Loucy (cell line): ENCODE data around the gene HPS3.

ENCODE experiments used
- H2AFZ ChIP-seq: fragments of 200-600 bp; sonication (generic); 2 replicates; pipeline ENCODE4 v1.6.0; 2016; ENCODE audit warnings: antibody characterized with exemption, mild to moderate bottlenecking, low read length, moderate library complexity
- H3F3A ChIP-seq: fragments of 200-600 bp; 2 replicates; pipeline ENCODE4 v1.6.0; 2016; ENCODE audit warnings: antibody characterized with exemption, low read depth, mild to moderate bottlenecking
- H3K27me3 ChIP-seq: fragments of 200-600 bp; sonication (generic); 2 replicates; pipeline ENCODE4 v1.6.1; 2014; ENCODE audit warnings: low read length, mild to moderate bottlenecking; ENCODE audit not compliant: insufficient read depth, poor library complexity, severe bottlenecking
- H3K36me3 ChIP-seq: fragments of 200-600 bp; sonication (generic); 2 replicates; pipeline ENCODE4 v1.6.1; 2016; ENCODE audit warnings: low read length; ENCODE audit not compliant: insufficient read depth
- H3K4me1 ChIP-seq: fragments of 200-600 bp; sonication (generic); 2 replicates; pipeline ENCODE4 v1.5.1; 2014; ENCODE audit warnings: low read length, mild to moderate bottlenecking; ENCODE audit not compliant: insufficient read depth, poor library complexity, severe bottlenecking
- H3K4me2 ChIP-seq: fragments of 200-600 bp; sonication (generic); 2 replicates; pipeline ENCODE4 v1.6.0; 2014; ENCODE audit warnings: antibody characterized with exemption, low read length, low read depth, mild to moderate bottlenecking; ENCODE audit not compliant: poor library complexity, severe bottlenecking
- H3K4me3 ChIP-seq: fragments of 200-600 bp; sonication (generic); 2 replicates; pipeline ENCODE4 v1.5.1; 2014; ENCODE audit warnings: low read length, mild to moderate bottlenecking, mixed read lengths; ENCODE audit not compliant: poor library complexity, severe bottlenecking
- H3K79me2 ChIP-seq: fragments of 200-600 bp; sonication (generic); 2 replicates; pipeline ENCODE4 v1.6.1; 2014; ENCODE audit warnings: low read length; ENCODE audit not compliant: insufficient read depth
- H3K9ac ChIP-seq: fragments of 200-600 bp; sonication (generic); 2 replicates; pipeline ENCODE4 v1.6.0; 2014; ENCODE audit warnings: mild to moderate bottlenecking, low read depth, low read length, moderate library complexity; ENCODE audit not compliant: poor library complexity, severe bottlenecking
- H3K9me2 ChIP-seq: fragments of 200-600 bp; sonication (generic); replicated peaks from 2 replicates; pipeline ENCODE4 v1.6.1; 2016; ENCODE audit warnings: low read depth, low read length, mixed read lengths
- H3K9me3 ChIP-seq: fragments of 200-600 bp; sonication (generic); 2 replicates; pipeline ENCODE4 v1.6.1; 2014; ENCODE audit warnings: mild to moderate bottlenecking, antibody characterized with exemption, low read length, low read depth; ENCODE audit not compliant: insufficient read depth
- H4K20me1 ChIP-seq: fragments of 200-600 bp; sonication (generic); 2 replicates; pipeline ENCODE4 v1.6.0; 2014; ENCODE audit warnings: antibody characterized with exemption, low read length, mild to moderate bottlenecking; ENCODE audit not compliant: insufficient read depth, poor library complexity, severe bottlenecking
- EZH2phosphoT487 ChIP-seq: fragments of 200-600 bp; IDR thresholded peaks from 2 replicates; pipeline ENCODE4 v1.6.1; 2018; ENCODE audit warnings: antibody characterized with exemption, mild to moderate bottlenecking, moderate library complexity, borderline replicate concordance
- TF ChIP-seq, protein P1 (sequence below): fragments of 200-600 bp; sonication (generic); conservative IDR thresholded peaks from 2 replicates; pipeline ENCODE4 v1.5.1; 2014; ENCODE audit warnings: mild to moderate bottlenecking, antibody characterized with exemption, low read length

Gene HPS3

DNA sequence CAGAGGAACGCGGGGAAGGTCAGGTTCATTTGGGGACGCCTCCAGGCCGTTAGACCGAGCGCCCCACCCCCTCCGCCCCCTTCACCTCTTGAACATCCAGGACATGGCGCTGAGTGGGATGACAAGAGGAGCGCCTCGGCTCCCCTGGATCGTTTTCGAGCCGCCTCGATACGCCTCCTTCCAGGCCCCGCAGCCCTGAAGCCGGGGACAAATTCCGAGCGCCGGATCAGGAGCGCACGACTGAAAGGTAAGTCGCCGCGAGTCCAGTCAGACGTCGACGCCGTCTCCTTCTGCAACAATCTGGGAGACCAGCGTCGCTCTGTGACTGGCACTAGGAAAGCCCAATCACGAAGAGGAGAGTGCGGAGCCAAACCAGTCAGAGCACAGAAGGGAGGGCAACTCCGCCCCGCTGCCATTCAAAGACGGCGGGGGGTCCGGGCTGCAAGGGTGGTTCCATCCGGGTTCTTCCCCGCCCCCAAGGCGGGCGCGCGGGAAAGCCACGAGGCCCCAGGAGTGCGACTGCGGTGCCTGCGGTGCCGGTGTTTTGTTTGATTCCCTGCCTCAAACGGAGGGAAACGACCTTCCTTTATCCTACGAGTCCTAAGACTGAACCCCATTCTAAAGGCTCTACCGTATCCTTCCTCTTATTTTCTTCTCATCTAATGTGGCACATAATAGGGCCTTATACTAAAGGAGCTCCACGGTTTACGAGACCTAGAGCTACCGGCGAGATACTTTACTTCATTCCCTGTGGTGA lies 43.0 kb upstream of the HPS3 start, which contains the start of gene HLTF:
Gene HLTF, minus strand, starts transcription at position 302 of the 757 bp plus-strand sequence. Its CDS starts 197 bp downstream, at position 105.
- peaks cover 52% of the 10 kb centered on the region for H3K79me2 ChIP-seq
- peak within 1 kb of the TSS; percentile 90 for H2AFZ ChIP-seq
- peak within 1 kb of the TSS; percentile 96 for H3K4me3 ChIP-seq
- no peaks in the 10 kb centered on the region for H3K9me3 ChIP-seq
- peak within 1 kb of the TSS; percentile 88 for H3K4me2 ChIP-seq
- H3K27me3 ChIP-seq, result no peaks in the 10 kb centered on the region
- TF ChIP-seq, protein P1, sequence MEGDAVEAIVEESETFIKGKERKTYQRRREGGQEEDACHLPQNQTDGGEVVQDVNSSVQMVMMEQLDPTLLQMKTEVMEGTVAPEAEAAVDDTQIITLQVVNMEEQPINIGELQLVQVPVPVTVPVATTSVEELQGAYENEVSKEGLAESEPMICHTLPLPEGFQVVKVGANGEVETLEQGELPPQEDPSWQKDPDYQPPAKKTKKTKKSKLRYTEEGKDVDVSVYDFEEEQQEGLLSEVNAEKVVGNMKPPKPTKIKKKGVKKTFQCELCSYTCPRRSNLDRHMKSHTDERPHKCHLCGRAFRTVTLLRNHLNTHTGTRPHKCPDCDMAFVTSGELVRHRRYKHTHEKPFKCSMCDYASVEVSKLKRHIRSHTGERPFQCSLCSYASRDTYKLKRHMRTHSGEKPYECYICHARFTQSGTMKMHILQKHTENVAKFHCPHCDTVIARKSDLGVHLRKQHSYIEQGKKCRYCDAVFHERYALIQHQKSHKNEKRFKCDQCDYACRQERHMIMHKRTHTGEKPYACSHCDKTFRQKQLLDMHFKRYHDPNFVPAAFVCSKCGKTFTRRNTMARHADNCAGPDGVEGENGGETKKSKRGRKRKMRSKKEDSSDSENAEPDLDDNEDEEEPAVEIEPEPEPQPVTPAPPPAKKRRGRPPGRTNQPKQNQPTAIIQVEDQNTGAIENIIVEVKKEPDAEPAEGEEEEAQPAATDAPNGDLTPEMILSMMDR, result no peak
- TF ChIP-seq EZH2phosphoT487, result no peak
- peaks cover 44% of the 10 kb centered on the region for H3K4me1 ChIP-seq
- H3F3A ChIP-seq, result no peaks in the 10 kb centered on the region
- no peaks in the 10 kb centered on the region for H3K9me2 ChIP-seq
- H4K20me1 ChIP-seq, result peaks cover 48% of the 10 kb centered on the region
- peak within 1 kb of the TSS; percentile 86 for H3K9ac ChIP-seq
- H3K36me3 ChIP-seq, result no peaks in the 10 kb centered on the region

DNA sequence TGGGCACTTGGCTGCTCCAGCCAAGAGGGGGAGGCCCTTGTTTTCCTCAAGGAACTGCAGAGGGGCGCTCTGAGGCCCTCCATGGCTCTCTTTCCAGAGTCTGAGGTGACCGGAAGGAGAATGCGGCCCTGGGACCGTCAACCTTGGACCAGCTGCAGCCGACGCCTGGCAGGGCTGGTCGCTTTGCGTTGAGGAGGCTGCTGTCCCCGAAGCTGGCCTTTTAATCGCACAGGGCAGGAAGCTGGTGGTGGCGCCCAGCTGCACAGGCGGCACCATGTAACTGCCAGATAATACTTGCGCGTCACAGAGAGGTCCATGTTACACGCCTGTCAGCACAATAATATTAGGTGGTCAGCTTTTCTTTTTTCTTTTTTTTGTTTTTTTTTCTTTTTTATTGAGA lies 42.2 kb upstream of the HPS3 start:
- Histone ChIP-seq H3F3A (no peaks in the 10 kb centered on the region), H3K27me3 (no peaks in the 10 kb centered on the region), H3K36me3 (no peaks in the 10 kb centered on the region), H3K9ac (peak overlapping the region; percentile 59), H2AFZ (peak overlapping the region; percentile 85; the same call in 1 of the 2 replicates), H3K9me3 (no peaks in the 10 kb centered on the region), H3K4me2 (peak overlapping the region; percentile 61), H4K20me1 (peaks cover 40% of the 10 kb centered on the region), H3K79me2 (peaks cover 44% of the 10 kb centered on the region), H3K4me3 (peak overlapping the region; percentile 96), H3K9me2 (no peaks in the 10 kb centered on the region), H3K4me1 (peaks cover 38% of the 10 kb centered on the region)
- TF ChIP-seq EZH2phosphoT487, result no peak
- TF ChIP-seq, protein P1, result no peak

DNA sequence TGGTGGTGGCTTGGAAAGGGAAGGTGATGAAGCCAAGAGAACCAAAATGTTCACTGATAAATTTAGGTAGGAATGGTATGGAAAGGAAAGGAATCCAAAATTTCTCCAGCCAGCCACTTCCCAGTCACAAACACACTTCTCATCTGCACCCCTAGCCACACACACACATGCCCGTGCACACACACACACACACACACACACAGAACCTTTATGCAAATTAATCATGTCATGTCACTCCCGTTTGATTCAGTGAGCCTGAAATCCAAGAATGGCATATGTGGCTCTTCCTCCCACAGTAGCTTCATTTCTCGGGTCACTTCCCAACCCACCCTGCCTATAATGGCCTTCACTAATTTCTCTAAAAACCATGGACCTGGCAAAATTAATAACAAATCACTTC lies 40.0 kb upstream of the HPS3 start:
- Histone ChIP-seq H3K36me3 (no peaks in the 10 kb centered on the region), H3K4me1 (peaks cover 16% of the 10 kb centered on the region), H4K20me1 (peaks cover 18% of the 10 kb centered on the region), H3K79me2 (peaks cover 22% of the 10 kb centered on the region), H3K4me2 (no peak overlapping the region), H3F3A (no peaks in the 10 kb centered on the region), H3K9me2 (no peaks in the 10 kb centered on the region), H3K27me3 (no peaks in the 10 kb centered on the region), H2AFZ (no peak overlapping the region), H3K4me3 (no peak overlapping the region), H3K9ac (no peak overlapping the region), H3K9me3 (no peaks in the 10 kb centered on the region)
- TF ChIP-seq EZH2phosphoT487, result no peak
- TF ChIP-seq, protein P1, result no peak
